ES-I3 (cell line): ENCODE data around the gene MYBPC2.

Experiments used
- H3K36me3 ChIP-seq: 2 replicates; pipeline ENCODE4 v1.6.1; 2013; ENCODE audit warnings: mild to moderate bottlenecking, low read length, control low read depth, moderate library complexity; ENCODE audit not compliant: insufficient read depth
- H3K4me1 ChIP-seq: 2 replicates; pipeline ENCODE4 v1.6.1; 2013; ENCODE audit warnings: mild to moderate bottlenecking, control low read depth, low read length; ENCODE audit not compliant: insufficient read depth
- H3K9ac ChIP-seq: 2 replicates; pipeline ENCODE4 v1.6.1; 2013; ENCODE audit warnings: low read depth, mild to moderate bottlenecking, low read length, moderate library complexity
- H3K9me3 ChIP-seq: 2 replicates; pipeline ENCODE4 v1.6.1; 2013; ENCODE audit warnings: mild to moderate bottlenecking, low read length, moderate library complexity; ENCODE audit not compliant: control insufficient read depth, insufficient read depth

Gene MYBPC2

DNA sequence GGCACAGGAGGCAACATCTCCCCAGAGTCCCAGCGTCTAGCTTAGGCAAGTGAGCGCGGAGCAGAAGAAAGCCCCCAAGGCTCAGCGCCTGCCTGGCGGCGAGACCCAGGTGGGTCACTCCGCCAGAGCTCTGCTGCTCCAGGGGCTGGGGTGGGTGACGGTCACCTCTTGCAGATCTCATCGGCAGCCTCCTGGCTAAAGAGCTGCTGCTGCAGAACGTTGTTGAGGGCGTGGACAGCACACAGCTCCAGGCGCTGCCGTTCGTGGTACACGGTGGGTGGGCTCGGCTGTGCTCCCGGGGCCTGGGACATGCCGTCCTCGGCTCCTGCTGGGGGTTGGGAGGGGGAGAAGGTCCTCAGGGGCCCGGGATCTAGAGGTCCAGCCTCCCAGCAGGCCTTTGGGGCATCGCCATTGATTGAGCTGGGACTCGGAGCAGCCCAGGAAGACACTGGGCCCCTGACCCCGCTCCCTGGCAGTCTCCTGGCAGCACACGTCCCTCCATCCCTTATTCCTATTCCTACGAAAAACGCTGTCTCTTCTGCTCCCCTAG lies 77.5 kb downstream of the MYBPC2 start:
- Histone ChIP-seq H3K36me3 (no peaks in the 10 kb centered on the region), H3K9me3 (no peaks in the 10 kb centered on the region), H3K4me1 (no peaks in the 10 kb centered on the region; the same call in 1 of the 2 replicates), H3K9ac (peak overlapping the region; percentile 55; the same call in 1 of the 2 replicates)

DNA sequence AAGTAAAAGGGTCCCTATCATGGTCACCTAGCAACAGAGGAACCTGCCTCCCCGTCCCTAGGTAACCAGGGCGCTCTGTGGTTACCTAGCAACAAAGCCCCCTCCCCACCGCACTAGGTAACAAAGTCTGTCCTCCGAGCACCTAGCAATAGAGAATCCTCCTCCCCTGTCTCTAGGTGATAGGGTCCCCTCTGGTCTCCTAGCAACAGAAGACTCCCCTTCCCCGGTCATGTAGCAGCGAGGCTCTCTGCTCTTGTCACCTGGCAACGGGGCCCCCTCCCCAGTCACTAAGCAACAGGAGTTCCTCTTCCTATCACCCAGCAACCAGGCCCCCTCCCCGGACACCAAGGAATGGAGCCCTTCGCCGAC lies 78.0 kb downstream of the MYBPC2 start:
- Histone ChIP-seq H3K9me3 (no peaks in the 10 kb centered on the region), H3K36me3 (no peaks in the 10 kb centered on the region), H3K4me1 (no peaks in the 10 kb centered on the region; the same call in 1 of the 2 replicates), H3K9ac (peak overlapping the region; percentile 55; the same call in 1 of the 2 replicates)

DNA sequence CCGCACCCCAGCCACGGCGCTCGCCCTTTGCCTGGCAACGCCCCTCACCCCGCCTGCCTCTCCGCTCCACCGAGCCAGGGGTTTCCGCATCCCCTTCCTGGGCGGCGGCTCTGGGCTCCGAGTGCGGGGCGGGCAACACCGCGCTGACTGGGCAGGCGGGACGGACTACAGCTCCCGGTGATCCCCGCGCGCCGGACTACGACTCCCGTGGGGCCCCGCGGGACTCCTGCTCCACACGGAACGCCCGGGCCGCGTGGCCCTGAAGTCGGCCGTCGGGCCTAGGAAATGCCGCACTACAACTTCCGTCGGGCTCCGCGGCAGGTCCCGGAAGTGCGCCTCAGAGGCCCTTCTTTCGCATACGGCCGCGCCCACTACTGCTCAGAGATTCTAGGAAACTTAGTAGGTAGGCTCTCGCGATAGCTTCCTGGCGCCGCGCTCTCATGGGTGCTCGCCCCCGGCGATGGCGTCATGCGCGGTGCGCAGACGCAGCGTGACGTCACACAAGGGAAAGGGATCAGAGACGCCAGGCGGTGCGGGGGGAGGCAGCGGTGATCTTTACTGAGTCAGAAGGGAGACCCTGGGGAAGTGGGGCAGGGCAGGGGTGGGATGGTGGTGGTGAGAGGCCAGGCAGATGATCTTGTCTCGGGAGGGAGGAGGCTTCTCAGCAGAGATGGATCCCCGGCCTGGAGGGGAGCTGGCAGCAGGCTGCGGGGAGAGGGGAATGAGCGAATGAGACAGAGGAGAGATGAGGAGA lies 78.6 kb downstream of the MYBPC2 start, which contains the start of gene JOSD2:
JOSD2 (minus strand) TSS at position 123 of the 754 bp plus-strand sequence. CDS start 760 bp downstream, outside the sequence.
- Histone ChIP-seq H3K9ac (peak within 1 kb of the TSS; percentile 83), H3K36me3 (no peaks in the 10 kb centered on the region), H3K4me1 (no peaks in the 10 kb centered on the region; the same call in 1 of the 2 replicates), H3K9me3 (no peaks in the 10 kb centered on the region)

DNA sequence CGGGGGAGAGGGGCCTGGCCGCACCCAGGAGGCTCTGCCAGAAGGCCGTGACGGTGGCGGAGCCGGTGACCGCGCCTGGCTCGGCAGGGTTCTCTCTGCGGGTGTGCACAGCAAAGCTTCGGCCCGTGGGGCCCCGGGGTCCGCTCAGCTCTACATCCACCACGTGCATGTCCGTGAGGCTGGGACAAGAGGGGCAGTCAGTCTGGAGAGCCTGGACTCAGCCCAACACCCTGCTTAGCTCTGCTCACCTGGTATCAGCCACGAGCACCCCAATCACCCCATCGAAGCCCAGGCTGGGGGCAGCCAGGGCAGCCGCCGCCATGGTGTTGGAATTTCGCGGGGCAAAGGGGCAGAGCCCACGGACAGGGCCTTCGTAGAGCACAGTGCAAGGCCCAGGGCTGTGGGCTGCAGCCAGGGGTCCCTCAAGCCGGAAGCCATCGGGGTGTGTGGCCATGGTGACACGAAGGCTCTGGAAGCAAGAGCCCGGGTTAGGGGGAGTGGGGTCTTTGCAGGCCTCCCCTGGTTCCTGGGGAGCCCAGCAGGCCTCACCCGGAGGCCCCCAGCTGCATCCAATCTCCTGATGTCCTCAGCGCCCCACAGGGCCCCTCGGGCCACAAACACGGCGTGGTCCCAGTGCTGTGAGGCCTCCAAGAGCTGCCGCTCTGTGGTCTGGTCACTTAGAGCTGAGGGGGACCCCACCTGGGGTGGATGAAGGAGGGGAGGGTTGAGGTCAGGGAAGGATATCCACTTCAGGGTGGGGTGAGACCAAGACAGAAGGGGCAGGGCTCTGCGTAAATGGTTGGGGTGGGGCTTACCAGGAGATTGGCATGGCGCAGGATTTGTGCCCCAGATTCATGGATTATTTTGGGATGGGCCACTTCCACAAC lies 79.7 kb downstream of the MYBPC2 start:
- Histone ChIP-seq H3K4me1 (no peaks in the 10 kb centered on the region; the same call in 1 of the 2 replicates), H3K9me3 (no peaks in the 10 kb centered on the region), H3K9ac (peak overlapping the region; percentile 83), H3K36me3 (no peaks in the 10 kb centered on the region)

DNA sequence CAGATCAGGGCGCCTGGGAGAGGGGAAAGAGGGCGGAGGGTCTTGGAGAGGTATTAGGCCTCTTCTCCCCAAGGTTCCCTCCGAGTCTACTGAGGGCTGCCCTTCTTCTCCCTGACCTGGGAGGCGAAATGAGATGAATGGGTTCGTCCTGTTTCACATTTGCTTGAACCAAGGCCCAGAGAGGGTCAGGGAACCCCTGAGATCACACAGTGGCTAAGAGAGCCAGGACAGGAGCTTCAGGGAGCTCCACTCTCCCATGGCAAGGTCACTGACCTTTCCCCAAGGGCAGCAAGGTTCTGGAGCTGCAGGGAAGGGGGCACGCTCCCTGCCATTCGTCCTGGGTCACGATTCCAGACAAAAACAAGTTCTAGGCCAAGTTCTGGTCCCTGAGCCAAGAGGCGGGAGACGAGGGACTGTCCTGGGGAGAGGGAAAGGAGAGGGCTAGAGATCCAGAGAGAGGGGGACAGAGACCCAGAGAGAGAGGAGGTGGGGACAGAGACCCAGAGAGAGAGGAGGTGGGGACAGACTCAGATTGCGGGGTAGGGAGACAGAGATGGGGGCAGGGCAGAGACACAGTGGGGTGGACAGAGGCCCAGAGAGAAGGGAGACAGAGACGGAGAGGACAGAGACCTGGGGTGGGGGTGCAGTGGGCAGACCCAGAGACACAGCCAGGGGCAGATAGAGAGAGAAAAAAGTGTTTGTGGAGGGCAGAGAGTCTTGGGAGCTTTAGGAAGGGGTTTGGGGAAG lies 80.5 kb downstream of the MYBPC2 start:
- Histone ChIP-seq H3K36me3 (no peaks in the 10 kb centered on the region), H3K4me1 (no peaks in the 10 kb centered on the region; the same call in 1 of the 2 replicates), H3K9ac (no peak overlapping the region), H3K9me3 (no peaks in the 10 kb centered on the region)

DNA sequence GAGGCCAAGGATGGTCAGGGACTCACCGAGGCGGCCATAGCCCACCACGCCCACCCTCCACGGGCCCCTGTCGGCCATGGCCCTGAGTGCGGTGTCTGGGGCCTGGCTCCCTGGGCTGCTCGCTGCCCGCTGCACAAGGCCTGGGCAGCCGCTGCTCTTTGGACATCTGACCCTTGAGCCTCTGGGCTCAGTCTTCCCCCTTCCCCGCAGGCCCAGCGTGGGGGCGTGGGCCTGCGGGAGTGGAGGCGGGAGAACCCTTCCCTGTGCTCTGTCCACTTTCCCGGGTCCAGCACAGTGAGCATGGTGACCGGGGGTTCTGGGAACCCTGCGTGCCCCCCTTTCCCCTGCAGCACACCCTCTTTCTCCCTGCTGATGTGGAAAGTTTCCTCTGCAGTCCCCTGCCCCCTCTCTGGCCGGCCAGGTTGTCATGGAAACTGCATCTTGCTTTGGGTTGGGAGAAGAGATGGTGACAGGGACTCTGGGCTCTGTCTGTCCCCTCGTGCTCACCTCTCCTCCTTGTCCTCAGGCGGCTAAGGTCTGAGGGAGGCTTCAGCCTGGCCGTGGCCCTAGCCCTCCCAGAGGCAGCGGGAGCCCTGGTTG lies 81.2 kb downstream of the MYBPC2 start, which contains the start of gene ASPDH:
ASPDH (minus strand) TSS at position 168 of the 600 bp plus-strand sequence; CDS start at position 78, 90 bp downstream.
- Histone ChIP-seq H3K9me3 (no peaks in the 10 kb centered on the region), H3K4me1 (no peaks in the 10 kb centered on the region; the same call in 1 of the 2 replicates), H3K9ac (no peak within 1 kb of the TSS), H3K36me3 (no peaks in the 10 kb centered on the region)

DNA sequence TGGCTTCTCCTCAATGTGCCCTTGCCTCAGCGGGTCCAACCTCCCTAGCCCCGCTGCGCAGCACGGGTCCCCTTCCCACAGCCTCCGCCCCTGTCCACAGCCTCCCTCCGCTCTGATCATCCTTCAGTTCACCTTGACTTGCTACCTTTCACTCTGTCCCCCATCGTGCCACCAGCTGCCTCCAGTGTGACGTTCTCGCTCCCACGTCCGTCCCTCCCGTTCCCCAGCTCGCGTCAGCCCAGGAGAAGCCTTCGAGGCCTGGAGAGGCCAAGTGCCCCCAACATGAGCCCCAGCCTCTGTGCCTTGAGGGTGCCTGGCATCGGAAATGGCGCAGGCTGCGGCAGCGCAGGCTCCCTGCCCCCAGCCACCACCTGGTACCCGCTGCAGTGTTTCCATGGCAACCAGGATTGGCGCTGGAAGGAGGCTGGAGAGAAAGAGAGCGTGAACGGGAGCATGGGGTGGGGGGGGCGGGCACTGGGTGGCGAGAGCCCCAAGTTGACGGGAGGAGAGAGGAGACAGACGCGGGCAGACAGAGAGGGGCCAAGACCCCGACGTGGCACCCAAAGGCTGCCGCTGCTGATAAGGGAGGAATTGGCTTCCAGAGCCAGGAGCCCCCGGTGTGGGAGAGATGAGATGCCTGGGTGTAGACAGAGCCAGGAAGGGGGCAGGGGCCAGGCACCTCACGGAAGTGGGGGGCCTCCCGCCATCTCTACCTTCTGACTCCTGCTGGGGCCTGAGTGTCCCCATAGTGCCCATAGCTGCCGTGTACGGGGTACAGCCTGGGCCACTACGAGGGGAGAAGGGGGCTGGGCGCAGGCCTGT lies 81.9 kb downstream of the MYBPC2 start:
- no peak overlapping the region for H3K9ac ChIP-seq
- no peaks in the 10 kb centered on the region; the same call in 1 of the 2 replicates for H3K4me1 ChIP-seq

DNA sequence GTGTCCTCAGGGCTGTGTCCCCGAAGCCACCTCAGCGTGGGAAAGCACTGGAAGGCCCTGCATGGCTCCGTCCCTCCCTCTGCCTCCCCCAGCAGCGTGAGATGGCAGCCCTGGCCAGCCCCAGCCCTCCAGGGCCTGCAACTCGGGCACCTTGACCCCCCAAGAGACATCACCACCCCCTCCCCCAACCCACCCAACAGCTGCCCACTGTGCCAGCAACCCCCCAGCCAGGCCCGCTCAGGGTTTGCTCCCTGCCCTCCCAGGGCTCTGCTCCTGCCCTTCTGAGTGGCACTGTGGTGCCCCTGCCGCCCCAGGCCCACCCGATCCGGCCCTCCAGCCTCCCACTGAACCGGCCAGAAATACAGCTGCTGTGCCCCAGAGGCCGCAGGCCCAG lies 82.5 kb downstream of the MYBPC2 start:
- H3K36me3 ChIP-seq = no peaks in the 10 kb centered on the region
- H3K9me3 ChIP-seq = no peaks in the 10 kb centered on the region
- no peak overlapping the region for H3K9ac ChIP-seq
- no peaks in the 10 kb centered on the region; the same call in 1 of the 2 replicates for H3K4me1 ChIP-seq

More for the DNA sequence above, 81.9 kb downstream of the MYBPC2 start:
- H3K9me3 ChIP-seq = no peaks in the 10 kb centered on the region
- H3K36me3 ChIP-seq = no peaks in the 10 kb centered on the region
